Smooth muscle cell (in vitro differentiated cells): Measurements from ENCODE around the gene ACOT9. TPM values are rescaled to one million over a fixed set of nuclear protein-coding genes. Genes with fewer than 3 reads are reported as not detected.

Source experiments
- DNase-seq: peaks from one replicate; lab custom pipeline; 2025; ENCODE audit not compliant: unreplicated experiment; lab: John Stamatoyannopoulos, UW
- H2AFZ ChIP-seq: fragments of 200-600 bp; sonication (generic); 2 replicates; pipeline ENCODE4 v1.6.0; 2016; ENCODE audit warnings: antibody characterized with exemption, low read depth, mild to moderate bottlenecking
- H3F3A ChIP-seq: fragments of 200-600 bp; sonication (generic); 2 replicates; pipeline ENCODE4 v1.6.0; 2017; ENCODE audit warnings: antibody characterized with exemption, low read depth
- H3K27ac ChIP-seq: fragments of 200-600 bp; sonication (generic); 2 replicates; pipeline ENCODE4 v1.5.1; 2016; ENCODE audit warnings: low read depth, mild to moderate bottlenecking
- H3K27me3 ChIP-seq: fragments of 200-600 bp; sonication (generic); 2 replicates; pipeline ENCODE4 v1.6.1; 2016; ENCODE audit warnings: low read depth, mild to moderate bottlenecking
- H3K36me3 ChIP-seq: fragments of 200-600 bp; sonication (generic); 2 replicates; pipeline ENCODE4 v1.5.1; 2016; ENCODE audit warnings: low read depth
- H3K4me1 ChIP-seq: fragments of 200-600 bp; sonication (generic); 2 replicates; pipeline ENCODE4 v1.5.1; 2016; ENCODE audit warnings: low read depth
- H3K4me2 ChIP-seq: fragments of 200-600 bp; sonication (generic); 2 replicates; pipeline ENCODE4 v1.6.0; 2016; ENCODE audit warnings: mild to moderate bottlenecking
- H3K4me3 ChIP-seq: fragments of 200-600 bp; sonication (generic); 2 replicates; pipeline ENCODE4 v1.5.1; 2016; ENCODE audit warnings: mild to moderate bottlenecking
- H3K79me2 ChIP-seq: fragments of 200-600 bp; sonication (generic); 2 replicates; pipeline ENCODE4 v1.6.0; 2016; ENCODE audit warnings: low read depth, mild to moderate bottlenecking
- H3K9ac ChIP-seq: fragments of 200-600 bp; sonication (generic); 2 replicates; pipeline ENCODE4 v1.6.0; 2016; ENCODE audit warnings: low read depth
- H3K9me3 ChIP-seq: fragments of 200-600 bp; sonication (generic); replicated peaks from 2 replicates; pipeline ENCODE4 v1.5.1; 2016; ENCODE audit warnings: low read depth
- H4K20me1 ChIP-seq: fragments of 200-600 bp; sonication (generic); 2 replicates; pipeline ENCODE4 v1.6.0; 2016; ENCODE audit warnings: low read depth
- CTCF ChIP-seq: fragments of 200-600 bp; sonication (generic); IDR thresholded peaks from 2 replicates; pipeline ENCODE4 v1.5.1; 2017; ENCODE audit warnings: borderline replicate concordance, mild to moderate bottlenecking, antibody characterized with exemption; ENCODE audit not compliant: insufficient read depth, poor library complexity, severe bottlenecking
- WGBS: methylation state at CpG from one replicate; pipeline ENCODE4 v1.1.7; 2016; ENCODE audit warnings: low lambda C conversion rate; 5-methylcytosine and 5-hydroxymethylcytosine counted together
- polyA plus RNA-seq: library from polyadenylated mRNA; unstranded; fragments of >200 nt; fragmentation: Nextera tagmentation; extraction: Ambion mirVana; gene quantifications from 2 replicates; pipeline ENCODE4 v1.2.1, GENCODE V29; 2016
- total RNA-seq: library from RNA; depleted of rRNA; stranded (reverse); fragments of >200 nt; gene quantifications from 2 replicates; pipeline ENCODE4 v1.2.3, GENCODE V29; 2014

Gene ACOT9
- total and polyA plus RNA-seq, 2 experiments from 2014 or later = 55.4 to 73.2 TPM

- H3K4me3 ChIP-seq = no peak overlapping the region
- peak overlapping the region; percentile 41 for H3K9ac ChIP-seq
- DNase-seq = no peak
- no peak overlapping the region for H2AFZ ChIP-seq
- no peaks in the 10 kb centered on the region for H4K20me1 ChIP-seq
- no peaks in the 10 kb centered on the region for H3K27me3 ChIP-seq
- H3K36me3 ChIP-seq = no peaks in the 10 kb centered on the region
- peak overlapping the region; percentile 90 for H3K27ac ChIP-seq
- peak overlapping the region; percentile 62 for H3K4me2 ChIP-seq
- H3K79me2 ChIP-seq = no peaks in the 10 kb centered on the region
- H3K9me3 ChIP-seq = no peaks in the 10 kb centered on the region
- H3F3A ChIP-seq = no peaks in the 10 kb centered on the region
- no peaks in the 10 kb centered on the region for H3K4me1 ChIP-seq
- WGBS = 57% methylated on average over 2 of the region's 2 CpGs
- no peak for TF ChIP-seq CTCF
Measured at GRCh38 chrX:23752740-23753415, 9.8 kb upstream of the ACOT9 start.

GRCh38 chrX:23749576-23749975, 6.5 kb upstream of the ACOT9 start:
- Histone ChIP-seq H3K4me1 (no peaks in the 10 kb centered on the region), H3K27me3 (no peaks in the 10 kb centered on the region), H4K20me1 (no peaks in the 10 kb centered on the region), H3K27ac (no peak overlapping the region), H3K36me3 (no peaks in the 10 kb centered on the region), H3K4me2 (no peak overlapping the region), H3K9ac (no peak overlapping the region), H3K4me3 (no peak overlapping the region), H3K9me3 (no peaks in the 10 kb centered on the region), H2AFZ (no peak overlapping the region), H3F3A (no peaks in the 10 kb centered on the region), H3K79me2 (no peaks in the 10 kb centered on the region)
- no peak for TF ChIP-seq CTCF
- 76% methylated on average over 2 of the region's 2 CpGs for WGBS
- no peak for DNase-seq

GRCh38 chrX:23749129-23749528, 6.1 kb upstream of the ACOT9 start:
- WGBS = 92% methylated on average over 4 of the region's 4 CpGs

More at GRCh38 chrX:23749129-23749528, 6.1 kb upstream of the ACOT9 start:
- Histone ChIP-seq H3K36me3 (no peaks in the 10 kb centered on the region), H4K20me1 (no peaks in the 10 kb centered on the region), H3K27me3 (no peaks in the 10 kb centered on the region), H3K9ac (no peak overlapping the region), H3K4me1 (no peaks in the 10 kb centered on the region), H3F3A (no peaks in the 10 kb centered on the region), H2AFZ (no peak overlapping the region), H3K9me3 (no peaks in the 10 kb centered on the region), H3K27ac (no peak overlapping the region), H3K4me3 (no peak overlapping the region), H3K4me2 (no peak overlapping the region), H3K79me2 (no peaks in the 10 kb centered on the region)
- no peak for DNase-seq
- TF ChIP-seq CTCF = no peak
